ENCODE results near the gene HERPUD2.

The HERPUD2 gene

GRCh38 chr7:35599061-35599460, 95.9 kb downstream of the HERPUD2 start:
- H2AFZ ChIP-seq (ENCODE audit: low read depth, low read length), result no peak overlapping the region
- H3K4me3 ChIP-seq (ENCODE audit: low read length), result no peak overlapping the region

GRCh38 chr7:35596061-35596460, 98.9 kb downstream of the HERPUD2 start:
- H3K4me1 ChIP-seq (ENCODE audit: low read length), result no peaks in the 10 kb centered on the region
- no peaks in the 10 kb centered on the region for H4K20me1 ChIP-seq (ENCODE audit: insufficient read depth, low read length)
- H3K27ac ChIP-seq (ENCODE audit: low read length), result no peak overlapping the region
- H3K27me3 ChIP-seq (ENCODE audit: low read depth, low read length), result no peaks in the 10 kb centered on the region
- TF ChIP-seq CTCF (IDR thresholded peaks at IDR 0.05; ENCODE audit: low read depth, low read length) (no peak), EZH2phosphoT487 (IDR thresholded peaks at IDR 0.05; ENCODE audit: low read depth) (no peak)
- H3K9me3 ChIP-seq (ENCODE audit: insufficient read depth, low read length), result no peaks in the 10 kb centered on the region
- no peak overlapping the region for H2AFZ ChIP-seq (ENCODE audit: low read depth, low read length)
- no peaks in the 10 kb centered on the region for H3K79me2 ChIP-seq (ENCODE audit: low read length)
- H3K9ac ChIP-seq (ENCODE audit: low read length), result no peak overlapping the region
- no peaks in the 10 kb centered on the region for H3K36me3 ChIP-seq (replicated peaks; ENCODE audit: low read depth, low read length)
- no peak overlapping the region for H3K4me3 ChIP-seq (ENCODE audit: low read length)
- H3K4me2 ChIP-seq (ENCODE audit: low read length), result no peak overlapping the region

More at GRCh38 chr7:35599061-35599460, 95.9 kb downstream of the HERPUD2 start:
- TF ChIP-seq CTCF (IDR thresholded peaks at IDR 0.05; ENCODE audit: low read depth, low read length), result no peak
- TF ChIP-seq EZH2phosphoT487 (IDR thresholded peaks at IDR 0.05; ENCODE audit: low read depth), result no peak
- no peaks in the 10 kb centered on the region for H3K9me3 ChIP-seq (ENCODE audit: insufficient read depth, low read length)
- no peaks in the 10 kb centered on the region for H3K4me1 ChIP-seq (ENCODE audit: low read length)
- H3K36me3 ChIP-seq (replicated peaks; ENCODE audit: low read depth, low read length), result no peaks in the 10 kb centered on the region
- no peak overlapping the region for H3K9ac ChIP-seq (ENCODE audit: low read length)
- H3K27ac ChIP-seq (ENCODE audit: low read length), result no peak overlapping the region
- no peak overlapping the region for H3K4me2 ChIP-seq (ENCODE audit: low read length)
- no peaks in the 10 kb centered on the region for H3K79me2 ChIP-seq (ENCODE audit: low read length)
- no peaks in the 10 kb centered on the region for H3K27me3 ChIP-seq (ENCODE audit: low read depth, low read length)
- H4K20me1 ChIP-seq (ENCODE audit: insufficient read depth, low read length), result no peaks in the 10 kb centered on the region

DNA sequence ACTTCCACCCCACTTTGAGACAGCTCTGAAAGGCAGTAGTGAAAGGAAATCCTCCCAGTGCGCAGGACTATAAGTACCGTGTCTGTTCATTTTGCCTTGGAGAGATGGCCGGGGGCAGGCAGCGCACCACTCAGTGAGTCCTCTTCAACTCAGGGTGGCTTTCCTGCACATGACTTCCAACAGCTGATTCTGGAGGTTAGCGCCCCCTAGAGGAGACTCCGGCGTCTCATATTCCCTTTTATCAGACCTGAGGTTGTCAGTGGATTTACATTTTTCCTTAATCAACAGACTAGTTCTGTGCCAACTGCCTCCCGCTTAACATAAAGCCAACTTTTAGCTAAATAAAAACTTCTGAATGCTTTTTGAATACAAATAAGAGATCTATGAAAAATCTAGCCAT, 101.0 kb downstream of the HERPUD2 start:
- Histone ChIP-seq H2AFZ (ENCODE audit: low read depth, low read length) (no peak overlapping the region), H4K20me1 (ENCODE audit: insufficient read depth, low read length) (no peaks in the 10 kb centered on the region)

DNA sequence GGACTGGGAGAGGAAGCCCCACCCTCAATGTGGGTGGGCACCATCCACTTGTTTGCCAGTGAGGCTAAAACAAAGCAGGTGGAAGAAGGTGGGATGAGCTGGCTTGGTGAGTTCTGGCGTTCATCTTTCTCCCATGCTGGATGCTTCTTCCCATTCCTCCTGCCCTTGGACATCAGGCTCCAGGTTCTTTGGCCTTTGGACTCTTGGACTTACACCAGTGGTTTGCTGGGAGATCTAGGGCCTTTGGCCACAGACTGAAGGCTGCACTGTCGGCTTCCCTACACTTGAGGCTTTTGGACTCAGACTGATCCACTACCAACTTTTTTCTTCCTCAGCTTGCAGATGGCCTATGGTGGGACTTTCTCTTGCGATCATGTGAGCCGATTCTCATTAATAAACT, 106.3 kb downstream of the HERPUD2 start:
- Histone ChIP-seq H3K9ac (ENCODE audit: low read length) (no peak overlapping the region), H3K4me3 (ENCODE audit: low read length) (no peak overlapping the region), H3K27me3 (ENCODE audit: low read depth, low read length) (peaks cover 12% of the 10 kb centered on the region), H3K4me2 (ENCODE audit: low read length) (no peak overlapping the region), H3K9me3 (ENCODE audit: insufficient read depth, low read length) (no peaks in the 10 kb centered on the region), H3K79me2 (ENCODE audit: low read length) (no peaks in the 10 kb centered on the region), H2AFZ (ENCODE audit: low read depth, low read length) (no peak overlapping the region), H3K36me3 (replicated peaks; ENCODE audit: low read depth, low read length) (no peaks in the 10 kb centered on the region), H3K4me1 (ENCODE audit: low read length) (no peaks in the 10 kb centered on the region), H3K27ac (ENCODE audit: low read length) (no peak overlapping the region), H4K20me1 (ENCODE audit: insufficient read depth, low read length) (no peaks in the 10 kb centered on the region)
- TF ChIP-seq CTCF (IDR thresholded peaks at IDR 0.05; ENCODE audit: low read depth, low read length) (no peak), EZH2phosphoT487 (IDR thresholded peaks at IDR 0.05; ENCODE audit: low read depth) (no peak)

More for the DNA sequence above, 101.0 kb downstream of the HERPUD2 start:
- H3K4me2 ChIP-seq (ENCODE audit: low read length), result no peak overlapping the region
- no peaks in the 10 kb centered on the region for H3K36me3 ChIP-seq (replicated peaks; ENCODE audit: low read depth, low read length)
- H3K4me1 ChIP-seq (ENCODE audit: low read length), result no peaks in the 10 kb centered on the region
- no peaks in the 10 kb centered on the region for H3K27me3 ChIP-seq (ENCODE audit: low read depth, low read length)
- H3K27ac ChIP-seq (ENCODE audit: low read length), result no peak overlapping the region
- no peaks in the 10 kb centered on the region for H3K9me3 ChIP-seq (ENCODE audit: insufficient read depth, low read length)
- H3K79me2 ChIP-seq (ENCODE audit: low read length), result no peaks in the 10 kb centered on the region
- TF ChIP-seq EZH2phosphoT487 (IDR thresholded peaks at IDR 0.05; ENCODE audit: low read depth), result no peak
- peak; percentile 56 for TF ChIP-seq CTCF (IDR thresholded peaks at IDR 0.05; ENCODE audit: low read depth, low read length)
- no peak overlapping the region for H3K4me3 ChIP-seq (ENCODE audit: low read length)
- no peak overlapping the region for H3K9ac ChIP-seq (ENCODE audit: low read length)

Data from OCI-LY3 (cell line).